GM12873 (cell line): ENCODE results near the gene TMEM39B.

Source experiments
- CTCF ChIP-seq: IDR thresholded peaks from 2 replicates; pipeline ENCODE4 v1.5.1; 2012; ENCODE audit warnings: low read depth, mild to moderate bottlenecking, moderate library complexity, low read length, control low read depth; ENCODE audit not compliant: insufficient read depth; ENCODE audit errors: missing control alignments

The TMEM39B gene

GRCh38 chr1:32040711-32041110 is 32.0 kb upstream of the TMEM39B start:
- no peak for TF ChIP-seq CTCF

- no peak for TF ChIP-seq CTCF
Observed at GRCh38 chr1:32042330-32042729, 30.4 kb upstream of the TMEM39B start.

GRCh38 chr1:32044234-32044633 is 28.5 kb upstream of the TMEM39B start:
- no peak for TF ChIP-seq CTCF

DNA sequence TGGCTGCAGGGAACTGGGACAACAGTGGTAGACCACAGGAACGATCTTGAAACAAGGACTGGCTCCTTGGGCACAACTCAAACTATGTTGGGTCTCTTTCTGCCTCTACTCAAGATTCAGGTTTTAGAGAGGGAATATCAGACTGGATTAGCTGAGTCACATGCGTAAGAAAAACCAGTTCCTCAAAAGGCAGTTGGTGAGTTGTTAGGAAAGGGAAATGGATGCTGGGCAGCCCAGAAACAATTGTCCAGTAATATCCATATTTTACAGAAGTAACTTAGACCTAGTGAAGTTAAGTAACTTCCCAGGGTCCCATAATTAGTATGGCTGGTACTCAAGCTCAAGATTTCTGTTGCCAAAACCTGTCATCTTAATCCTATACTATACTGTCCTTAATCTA is 27.0 kb upstream of the TMEM39B start:
- TF ChIP-seq CTCF, result no peak

GRCh38 chr1:32047701-32048100 is 25.0 kb upstream of the TMEM39B start:
- TF ChIP-seq CTCF, result no peak

DNA sequence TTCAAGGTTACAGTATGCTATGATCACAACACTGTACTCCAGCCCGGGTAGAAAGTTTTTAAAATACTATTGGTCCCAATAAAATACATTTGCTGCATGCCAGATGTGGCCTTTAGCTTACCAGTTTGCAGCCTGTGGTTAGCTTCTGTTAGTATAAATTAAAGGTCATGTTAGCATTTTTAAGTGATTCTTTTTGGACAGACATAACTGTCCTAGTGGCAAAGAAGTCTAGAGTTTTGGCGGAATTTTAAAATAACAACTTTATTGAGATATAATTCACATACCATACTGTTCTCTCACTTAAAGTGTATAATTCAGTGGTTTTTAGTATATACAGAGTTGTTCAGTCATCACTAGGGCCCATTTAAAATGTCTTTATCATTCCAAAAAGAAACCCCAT is 24.3 kb upstream of the TMEM39B start:
- no peak for TF ChIP-seq CTCF

DNA sequence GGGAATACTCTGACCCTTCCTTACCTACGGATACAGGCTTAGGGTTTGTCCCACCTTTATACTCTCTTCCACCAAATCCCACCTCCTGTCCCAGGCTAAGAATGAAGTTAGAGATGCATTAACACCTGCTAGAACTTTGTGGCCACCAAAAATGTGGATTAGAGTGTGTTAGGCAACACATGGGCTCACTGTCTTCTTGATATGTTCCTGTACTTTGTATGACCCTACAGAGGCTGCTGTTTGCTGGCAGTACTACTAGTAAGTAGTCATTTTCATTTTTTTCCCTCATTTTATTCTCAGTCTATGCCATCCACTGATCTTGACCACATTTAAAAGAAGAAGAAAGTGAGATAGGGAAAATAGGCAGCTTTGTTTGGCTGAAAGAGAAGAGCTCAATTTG is 21.0 kb upstream of the TMEM39B start:
- no peak for TF ChIP-seq CTCF
